Femur (tissue), 1 donor: ENCODE results near the gene CADM2.
A peak's percentile ranks its signal among the peaks of the same experiment; 100 is the strongest.

ENCODE experiments used
- DNase-seq: peaks from one replicate; pipeline ENCODE4 v3.0.0-alpha.2; 2017

Gene CADM2

DNA sequence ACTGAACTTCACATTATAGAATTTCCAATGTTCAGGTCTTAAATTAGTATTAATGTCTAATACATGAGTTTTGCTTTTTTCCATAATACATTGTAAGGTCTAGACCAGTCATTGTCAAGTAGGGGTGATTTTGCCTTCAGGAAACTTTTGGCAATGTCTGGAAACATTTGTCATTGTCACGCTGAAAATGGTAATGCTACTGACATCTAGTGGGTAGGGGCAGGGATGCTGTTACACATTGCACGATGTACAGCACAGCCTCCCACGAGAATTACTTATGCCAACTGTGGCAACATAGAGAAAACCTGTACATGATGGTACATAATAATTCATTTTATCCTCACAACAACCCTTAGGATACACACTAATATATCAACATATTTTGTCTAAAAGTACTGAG lies 384.1 kb downstream of the CADM2 start:
- DNase-seq: no peak

DNA sequence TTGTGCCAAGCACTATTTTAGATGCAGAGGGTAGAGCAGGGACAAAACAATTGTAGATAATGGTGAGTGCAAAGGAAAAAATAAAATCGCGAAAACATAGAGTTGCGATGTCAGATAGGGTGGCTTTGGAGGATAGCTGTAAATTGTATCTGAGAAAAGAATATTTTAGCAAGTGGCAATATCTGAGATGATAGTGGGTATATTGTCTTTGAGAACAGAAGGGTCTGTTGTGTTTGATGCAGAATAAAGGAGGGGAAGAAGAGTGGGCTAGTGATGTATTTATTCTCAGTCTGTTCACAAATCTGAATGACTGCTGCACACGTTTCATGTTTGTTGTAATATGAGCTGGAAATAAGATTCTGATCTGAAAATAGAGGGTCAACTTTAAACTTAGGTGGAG lies 396.8 kb downstream of the CADM2 start:
- no peak for DNase-seq

DNA sequence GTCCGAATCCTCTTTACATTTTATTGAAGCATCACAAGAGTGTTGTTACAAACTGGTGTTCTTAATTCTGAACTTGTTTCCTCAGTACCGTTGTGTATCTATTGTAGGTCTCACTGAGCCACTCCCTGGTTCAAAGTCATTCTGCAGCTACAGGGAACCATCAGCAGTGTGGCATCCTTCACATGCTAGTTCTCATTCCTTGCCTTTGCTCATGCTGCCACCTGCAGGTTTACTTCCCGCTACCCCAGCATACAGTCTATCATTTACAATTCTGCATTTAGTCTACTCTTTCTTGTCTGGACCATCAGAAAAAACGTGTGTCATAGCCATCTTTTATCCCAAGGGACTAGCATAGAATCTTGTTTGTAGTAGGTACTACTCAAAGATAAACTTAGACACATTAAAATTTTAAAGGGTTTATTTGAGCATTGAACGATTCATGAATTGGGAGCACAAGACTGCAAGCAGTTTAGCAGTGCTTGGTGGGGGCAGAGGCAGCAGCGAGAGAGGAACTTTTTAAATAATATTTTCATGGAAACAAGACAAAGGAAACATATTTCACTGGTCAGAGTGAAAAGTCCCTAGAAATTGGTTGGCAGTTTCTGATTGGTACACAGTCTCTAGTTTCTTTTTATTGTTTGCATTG lies 402.1 kb downstream of the CADM2 start:
- DNase-seq: peak; percentile 58

DNA sequence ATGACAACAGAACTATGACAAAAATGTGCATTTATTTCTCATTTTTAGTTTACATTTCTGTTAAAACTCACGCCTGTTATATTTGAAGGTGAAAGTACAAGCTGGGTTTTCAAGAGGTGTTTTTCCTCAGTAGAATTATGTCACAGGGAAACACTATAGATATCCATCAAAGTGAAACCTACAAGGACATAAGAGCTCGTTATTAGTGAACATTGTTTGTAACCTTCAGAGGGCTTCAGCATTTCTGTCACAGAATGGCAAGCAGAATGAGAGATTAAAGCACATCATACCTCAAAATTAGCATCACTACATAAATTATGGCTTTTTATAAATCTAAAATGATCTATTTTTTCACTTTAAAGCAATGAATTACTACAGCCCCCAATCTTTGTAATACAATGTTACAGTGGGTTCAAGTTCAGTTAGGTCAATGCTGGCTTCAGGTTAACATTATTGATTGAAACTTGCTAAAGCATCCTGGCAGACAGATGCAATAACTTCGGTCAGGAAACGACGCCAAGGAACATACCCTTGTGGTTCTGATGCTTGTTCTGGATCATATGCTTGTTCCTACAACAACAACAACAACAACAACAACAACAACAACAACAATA lies 405.6 kb downstream of the CADM2 start:
- no peak for DNase-seq

GRCh38 chr3:85370341-85370740 lies 411.6 kb downstream of the CADM2 start:
- no peak for DNase-seq

DNA sequence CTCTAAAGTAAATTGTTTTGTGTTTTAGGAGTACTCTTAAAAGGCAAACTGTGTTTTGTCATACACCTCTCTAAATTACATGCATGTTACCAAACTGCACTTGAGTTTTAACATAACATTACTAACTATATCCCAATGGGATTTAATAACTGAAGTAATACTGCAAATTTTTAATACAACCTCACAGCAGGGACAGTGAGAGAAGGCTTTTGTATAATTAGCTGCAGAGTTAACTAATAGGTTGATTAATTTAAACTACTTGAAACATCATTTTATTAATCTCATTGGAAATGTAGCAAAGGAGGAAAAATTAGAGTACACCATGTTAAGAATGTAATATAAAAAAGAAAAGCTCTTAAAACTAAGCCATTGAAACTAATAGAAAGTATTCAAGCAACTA lies 417.3 kb downstream of the CADM2 start:
- DNase-seq: no peak

GRCh38 chr3:85377115-85377514 lies 418.3 kb downstream of the CADM2 start:
- no peak for DNase-seq

DNA sequence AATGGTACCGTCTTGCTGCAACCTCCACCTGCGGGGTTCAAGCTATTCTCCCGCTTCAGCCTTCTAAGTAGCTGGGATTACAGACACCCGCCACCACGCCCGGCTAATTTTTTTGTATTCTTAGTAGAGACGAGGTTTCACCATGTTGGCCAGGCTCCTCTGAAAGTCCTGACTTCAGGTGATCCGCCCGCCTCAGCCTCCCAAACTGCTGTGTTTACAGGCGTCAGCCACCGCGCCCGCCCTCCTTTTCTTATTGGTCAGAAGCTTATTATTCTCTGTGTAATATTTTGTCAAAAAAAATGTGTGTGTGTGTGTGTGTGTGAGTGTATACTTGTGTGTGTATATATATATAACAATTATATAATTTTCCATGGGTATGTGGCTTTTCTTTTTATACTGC lies 425.6 kb downstream of the CADM2 start:
- no peak for DNase-seq

- no peak for DNase-seq
These were observed 429.2 kb downstream of the CADM2 start for GRCh38 chr3:85387913-85388505.

DNA sequence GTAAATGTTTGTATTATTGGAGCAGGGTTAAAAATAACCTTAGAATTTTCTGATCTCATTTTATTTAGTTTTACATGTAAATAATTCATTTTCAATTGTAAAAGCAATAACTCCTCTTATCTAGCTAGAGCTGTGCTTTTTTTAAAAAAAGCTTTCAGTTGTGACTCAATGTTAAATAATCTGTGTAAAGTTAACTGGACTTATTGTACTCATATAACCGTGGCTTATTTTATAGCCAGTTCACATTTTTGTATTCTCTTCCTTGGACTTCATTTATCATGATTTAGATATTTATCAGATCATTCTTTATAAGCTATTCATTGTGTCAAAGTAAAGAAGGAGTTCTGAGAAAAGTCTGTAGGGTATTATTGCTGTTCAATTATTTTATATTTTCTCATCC lies 435.6 kb downstream of the CADM2 start:
- no peak for DNase-seq

GRCh38 chr3:85397434-85397833 lies 438.6 kb downstream of the CADM2 start:
- no peak for DNase-seq

GRCh38 chr3:85426121-85426520 lies 467.3 kb downstream of the CADM2 start:
- DNase-seq: no peak

DNA sequence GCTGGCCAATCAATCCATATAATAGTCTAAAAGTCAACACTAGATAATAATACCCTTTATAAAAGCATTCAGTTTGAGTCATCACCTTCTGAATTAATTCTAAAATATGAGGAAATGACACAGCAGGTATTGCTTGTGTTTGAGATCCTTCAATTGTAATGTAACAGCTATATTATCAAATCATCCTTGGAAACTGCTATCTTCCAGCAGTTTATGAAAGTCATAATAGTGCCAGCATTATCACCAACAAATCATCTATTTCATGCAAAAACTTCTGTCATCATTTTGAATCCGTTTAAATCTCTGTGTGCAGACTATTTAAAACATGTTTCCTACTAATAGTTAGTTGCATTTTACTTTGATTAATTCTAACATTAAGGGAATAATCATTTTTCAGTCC lies 468.7 kb downstream of the CADM2 start:
- no peak for DNase-seq

DNA sequence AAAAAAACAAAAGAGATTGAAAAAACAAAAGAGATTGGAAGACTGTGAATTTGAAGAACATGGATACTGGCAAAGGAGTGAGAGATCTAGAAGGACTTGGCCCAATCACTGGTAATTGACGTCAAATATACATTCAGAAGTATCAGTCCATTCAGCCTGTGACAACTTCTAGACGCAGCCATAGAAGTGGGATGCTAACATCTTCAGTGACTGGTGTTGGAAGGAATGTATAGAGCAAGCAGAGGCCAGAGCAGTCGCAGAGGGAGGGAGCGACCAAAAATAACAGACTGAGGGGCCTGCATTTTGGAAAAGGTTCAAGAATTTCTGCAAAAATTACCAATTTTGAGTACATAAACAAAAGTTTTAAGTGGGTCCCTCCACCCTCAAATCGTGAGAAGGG lies 473.3 kb downstream of the CADM2 start:
- no peak for DNase-seq

DNA sequence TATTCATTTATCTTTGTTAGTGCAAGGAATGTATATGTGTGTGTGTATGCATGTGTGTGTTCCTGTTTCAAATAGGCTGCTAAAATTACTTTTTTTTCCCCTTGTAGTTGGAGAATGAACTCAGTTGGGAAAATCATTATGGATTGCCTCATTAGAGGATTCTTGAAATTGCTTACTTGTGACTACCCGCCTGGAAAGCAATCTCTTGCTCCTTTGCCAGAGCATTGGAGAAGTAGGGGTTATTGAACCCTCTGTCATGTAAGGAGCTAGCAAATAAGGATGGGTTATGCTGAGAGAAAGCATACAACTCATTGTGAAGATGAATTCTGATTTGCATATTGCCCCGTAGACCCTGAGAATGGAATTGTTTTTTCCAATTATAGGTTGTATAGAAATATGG lies 474.5 kb downstream of the CADM2 start:
- DNase-seq: no peak

- no peak for DNase-seq
These were observed 496.9 kb downstream of the CADM2 start for GRCh38 chr3:85455561-85456200.

- no peak for DNase-seq
These were observed 515.5 kb downstream of the CADM2 start for GRCh38 chr3:85474241-85474640.

- no peak for DNase-seq
These were observed 516.6 kb downstream of the CADM2 start for GRCh38 chr3:85475346-85475745.

DNA sequence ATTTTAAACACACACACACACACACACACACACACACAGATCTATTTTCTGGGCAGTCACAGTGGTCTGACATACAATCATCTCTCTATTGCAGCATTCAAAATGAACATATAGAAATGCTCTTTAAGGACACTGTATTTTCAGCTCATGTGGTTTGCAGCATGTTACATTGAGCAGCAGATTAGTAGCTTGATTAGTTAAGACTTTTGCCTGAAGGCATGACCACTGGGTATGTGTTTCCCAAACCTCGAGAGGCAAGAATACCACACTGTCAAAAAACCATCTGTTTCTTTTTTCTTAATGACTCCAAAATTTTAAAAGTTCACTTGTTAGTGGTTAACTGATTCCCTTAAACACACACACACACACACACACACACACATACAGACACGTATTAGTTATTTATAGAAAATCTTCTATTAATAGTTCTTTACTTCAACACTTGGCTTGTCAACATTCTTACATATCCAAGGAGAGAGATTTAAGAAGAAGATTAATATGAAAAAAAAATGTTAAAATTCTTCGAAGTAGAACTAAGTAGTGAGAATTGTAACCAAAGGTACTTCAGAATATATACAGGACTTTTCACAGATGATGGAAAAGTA lies 518.2 kb downstream of the CADM2 start:
- DNase-seq: no peak

DNA sequence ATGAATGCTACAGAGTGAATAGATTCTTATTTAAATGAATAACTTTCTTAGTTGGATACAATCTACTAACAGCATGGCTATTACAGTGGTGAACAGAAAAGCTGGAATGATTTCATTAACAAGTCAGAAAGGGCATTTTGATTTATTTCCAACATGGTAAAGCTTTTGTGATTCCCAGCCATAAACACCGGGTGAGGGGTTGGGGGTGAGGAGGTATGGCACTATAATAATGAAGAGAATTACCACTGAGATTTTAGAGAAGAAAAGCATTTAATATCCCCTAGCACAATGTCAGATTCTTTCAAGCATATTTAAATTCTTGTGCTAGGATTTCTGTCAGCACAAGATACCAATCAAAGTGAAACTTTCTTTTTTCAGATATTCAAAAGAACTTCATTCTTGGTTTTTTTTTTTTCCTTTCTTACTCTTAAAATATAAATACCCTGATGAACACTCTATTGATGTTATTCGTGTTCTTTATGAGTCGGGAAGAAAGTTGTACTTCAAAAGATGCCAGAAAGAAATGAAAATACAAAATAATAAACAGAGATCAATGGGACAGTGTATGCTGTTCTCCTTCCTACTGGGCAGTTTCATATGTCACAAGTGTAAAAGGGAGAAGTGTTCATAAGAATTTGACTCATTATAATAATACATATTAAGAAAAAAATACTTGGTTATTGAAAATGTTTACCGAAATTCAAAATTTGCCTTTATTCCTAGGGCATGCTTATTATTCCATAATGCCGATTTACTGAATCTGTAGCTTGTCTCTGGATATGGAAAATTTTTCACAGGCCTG lies 522.8 kb downstream of the CADM2 start:
- DNase-seq: no peak

GRCh38 chr3:85482213-85482490 lies 523.4 kb downstream of the CADM2 start:
- DNase-seq: no peak

DNA sequence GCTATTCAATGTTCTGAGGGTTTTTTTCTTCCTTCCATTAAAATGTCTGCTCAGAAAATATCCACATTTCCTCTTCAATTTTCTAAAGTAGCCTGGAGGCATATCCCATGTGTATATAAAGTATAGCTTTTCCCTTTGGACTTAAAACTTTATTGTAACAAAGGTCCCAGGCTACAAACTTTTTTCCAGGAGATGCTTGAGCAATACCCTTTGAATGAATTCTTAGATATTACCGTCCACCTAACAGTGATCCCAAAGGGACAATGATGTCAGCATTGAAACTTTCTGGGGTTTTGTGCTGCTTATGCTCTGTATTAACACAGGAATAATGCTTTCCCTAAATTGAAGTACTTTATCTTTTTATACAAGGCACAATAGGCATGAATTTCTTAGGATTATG lies 525.2 kb downstream of the CADM2 start:
- no peak for DNase-seq

- DNase-seq: no peak
These were observed 528.6 kb downstream of the CADM2 start for GRCh38 chr3:85487375-85487774.
